Measurements from ENCODE around the gene ULK1. TPM values are rescaled to one million over a fixed set of nuclear protein-coding genes. Genes with fewer than 3 reads are reported as not detected.
A peak's percentile ranks its signal among the peaks of the same experiment; 100 is the strongest.
"Not testable (repeated sequence)": the region's sequence is repeated elsewhere in the genome, so short reads cannot be mapped to it uniquely, and the experiment has no call there.

Gene ULK1
- total and polyA plus RNA-seq, 8 donors: 23.3 to 106 (median 54.2) TPM

GRCh38 chr12:131871677-131872076 is 22.7 kb upstream of the ULK1 start:
- intact Hi-C loops (cut with DNase I): no loop called here
- DNase-seq (no peak), ATAC-seq (no peak), FAIRE-seq (no peak)
- WGBS, 2 donors: 87 to 88% methylated on average over 6 of the region's 6 CpGs
- Histone ChIP-seq H3K4me1 (no peaks in the 10 kb centered on the region), H3K27ac (no peak overlapping the region), H3K27me3 (no peaks in the 10 kb centered on the region), H3K36me3 (no peaks in the 10 kb centered on the region), H3K9me3 (no peaks in the 10 kb centered on the region), H3K4me3 (no peak overlapping the region)
- TF ChIP-seq CTCF (IDR thresholded peaks at IDR 0.05): no peak

DNA sequence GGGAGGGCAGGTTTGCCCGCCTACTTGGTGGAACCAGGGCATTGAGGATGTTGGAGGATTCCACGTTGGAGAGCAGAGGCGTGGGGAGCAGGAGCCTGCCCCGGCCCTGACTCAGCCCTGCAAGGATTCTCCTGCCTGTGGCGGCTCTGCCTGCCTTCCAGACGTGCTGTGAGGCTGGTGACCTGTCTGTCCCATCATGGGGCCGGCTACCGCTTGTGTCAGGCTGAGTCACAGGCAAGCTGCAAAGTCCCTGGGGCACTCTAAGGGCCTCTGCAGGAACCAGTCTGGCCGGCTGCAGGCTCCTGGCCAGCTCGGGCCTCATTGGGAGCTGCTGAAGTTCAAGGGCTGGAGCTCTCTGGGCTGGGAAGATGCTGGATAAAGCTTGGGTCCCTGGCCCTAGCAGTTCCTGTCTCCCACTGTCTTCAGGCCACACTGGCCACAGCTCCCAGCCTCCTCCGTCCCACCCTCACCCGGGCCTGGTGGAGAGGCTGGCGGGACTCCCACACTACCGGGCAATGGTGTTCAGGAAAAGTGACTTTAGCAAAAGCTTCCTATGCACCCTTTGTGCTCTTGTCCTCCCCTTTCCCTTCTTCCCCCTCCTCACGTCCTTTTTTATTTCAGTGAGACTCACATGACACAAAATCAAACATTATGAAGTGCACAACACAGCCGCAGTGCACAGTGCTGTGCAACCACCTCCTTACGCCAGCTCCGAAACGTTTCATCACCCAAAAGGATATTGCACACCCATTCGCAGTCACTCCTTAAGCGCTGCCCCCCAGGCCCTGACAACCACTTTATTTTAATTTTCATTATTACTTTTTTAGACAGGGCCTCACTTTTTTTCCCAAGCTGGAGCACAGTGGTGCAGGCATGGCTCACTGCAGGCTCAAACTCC is 22.0 kb upstream of the ULK1 start:
- no peak for TF ChIP-seq CTCF (IDR thresholded peaks at IDR 0.05)
- H3K4me3 ChIP-seq: no peak overlapping the region
- no peak overlapping the region for H3K27ac ChIP-seq
- no peak for FAIRE-seq
- H3K4me1 ChIP-seq: no peaks in the 10 kb centered on the region
- ATAC-seq: peak in 1 of 4 donors; percentile 55
- H3K36me3 ChIP-seq: no peaks in the 10 kb centered on the region
- no peak for DNase-seq
- WGBS, 2 donors: 70 to 74% methylated on average over 21 of the region's 21 CpGs
- intact Hi-C loops (cut with DNase I): no loop called here
- H3K9me3 ChIP-seq: no peaks in the 10 kb centered on the region
- H3K27me3 ChIP-seq: no peaks in the 10 kb centered on the region

DNA sequence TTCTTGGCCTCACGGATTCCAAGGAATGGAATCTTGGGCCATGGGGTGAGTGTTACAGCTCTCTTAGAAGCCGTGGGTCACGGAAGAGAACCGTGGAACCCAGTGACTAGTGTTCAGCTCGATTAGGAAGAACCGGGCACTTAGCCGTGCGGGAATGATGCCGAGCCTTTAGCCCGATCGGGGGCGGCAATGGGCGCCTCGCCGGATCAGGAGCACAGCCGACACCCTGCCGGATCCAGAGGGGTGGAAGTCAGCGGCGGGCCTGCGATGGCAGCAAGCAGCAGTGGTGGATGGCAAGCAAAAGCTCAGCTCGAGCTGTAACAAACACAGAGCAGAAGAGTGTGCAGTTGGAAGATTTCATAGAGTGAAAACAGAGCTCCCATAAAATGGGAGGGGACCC is 21.1 kb upstream of the ULK1 start:
- no peak overlapping the region for H3K27ac ChIP-seq

GRCh38 chr12:131874972-131875371 is 19.4 kb upstream of the ULK1 start:
- FAIRE-seq; intact Hi-C loops (cut with DNase I); H3K36me3 ChIP-seq; H3K9me3 ChIP-seq; DNase-seq; H3K27ac ChIP-seq; H3K4me3 ChIP-seq; ATAC-seq; H3K4me1 ChIP-seq; H3K27me3 ChIP-seq: not testable (repeated sequence)
- 73 to 79% methylated on average over 6 of the region's 6 CpGs for WGBS, 2 donors

More for the DNA sequence above, 21.1 kb upstream of the ULK1 start:
- H3K36me3 ChIP-seq: no peaks in the 10 kb centered on the region
- intact Hi-C loops (cut with DNase I): no loop called here
- ATAC-seq: no peak
- TF ChIP-seq CTCF (IDR thresholded peaks at IDR 0.05): no peak
- no peak for DNase-seq
- no peaks in the 10 kb centered on the region for H3K4me1 ChIP-seq
- WGBS, 2 donors: 89 to 94% methylated on average over 20 to 21 of the region's 21 CpGs
- H3K27me3 ChIP-seq: no peaks in the 10 kb centered on the region
- no peaks in the 10 kb centered on the region for H3K9me3 ChIP-seq
- no peak overlapping the region for H3K4me3 ChIP-seq
- no peak for FAIRE-seq

- H3K36me3 ChIP-seq; FAIRE-seq; intact Hi-C loops (cut with DNase I); DNase-seq; H3K9me3 ChIP-seq; H3K27me3 ChIP-seq; H3K4me3 ChIP-seq; H3K4me1 ChIP-seq; H3K27ac ChIP-seq; ATAC-seq: not testable (repeated sequence)
- WGBS, 2 donors: 68 to 75% methylated on average over 10 of the region's 10 CpGs
Measured at GRCh38 chr12:131877216-131877615, 17.2 kb upstream of the ULK1 start.

DNA sequence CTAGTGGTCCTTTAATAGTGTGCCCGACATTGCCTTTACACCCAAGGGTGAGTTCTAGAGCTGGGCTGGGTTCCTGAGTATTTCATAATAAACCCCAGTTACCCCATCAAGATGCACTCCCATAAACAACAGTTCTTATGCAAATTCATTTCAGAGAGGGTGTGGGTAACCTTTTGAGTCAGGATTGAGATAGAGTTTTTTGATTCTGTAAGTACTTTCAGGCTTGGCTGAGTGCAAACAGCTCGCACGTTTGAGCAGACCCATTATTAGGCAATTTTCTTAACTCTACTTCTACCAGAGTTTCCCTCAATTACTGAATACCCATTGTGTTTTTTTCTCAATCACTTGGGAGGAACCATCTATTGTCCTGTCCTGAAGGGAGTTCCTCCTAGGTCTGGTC is 16.0 kb upstream of the ULK1 start:
- intact Hi-C loops (cut with DNase I); H3K27me3 ChIP-seq; H3K36me3 ChIP-seq; FAIRE-seq; H3K4me3 ChIP-seq; H3K9me3 ChIP-seq; ATAC-seq; DNase-seq; H3K27ac ChIP-seq; H3K4me1 ChIP-seq: not testable (repeated sequence)
- WGBS, 2 donors: 36 to 41% methylated on average over 3 of the region's 3 CpGs

All from pancreas (tissue), 10 donors.